HG02798 (cell line): ENCODE data around the gene CDX2.

Experiments
- ATAC-seq: cut with Tn5 transposase; IDR thresholded peaks from one replicate; pipeline ENCODE4 v1.9.1; 2021; ENCODE audit warnings: mild to moderate bottlenecking; ENCODE audit not compliant: unreplicated experiment, poor library complexity

The CDX2 gene

DNA sequence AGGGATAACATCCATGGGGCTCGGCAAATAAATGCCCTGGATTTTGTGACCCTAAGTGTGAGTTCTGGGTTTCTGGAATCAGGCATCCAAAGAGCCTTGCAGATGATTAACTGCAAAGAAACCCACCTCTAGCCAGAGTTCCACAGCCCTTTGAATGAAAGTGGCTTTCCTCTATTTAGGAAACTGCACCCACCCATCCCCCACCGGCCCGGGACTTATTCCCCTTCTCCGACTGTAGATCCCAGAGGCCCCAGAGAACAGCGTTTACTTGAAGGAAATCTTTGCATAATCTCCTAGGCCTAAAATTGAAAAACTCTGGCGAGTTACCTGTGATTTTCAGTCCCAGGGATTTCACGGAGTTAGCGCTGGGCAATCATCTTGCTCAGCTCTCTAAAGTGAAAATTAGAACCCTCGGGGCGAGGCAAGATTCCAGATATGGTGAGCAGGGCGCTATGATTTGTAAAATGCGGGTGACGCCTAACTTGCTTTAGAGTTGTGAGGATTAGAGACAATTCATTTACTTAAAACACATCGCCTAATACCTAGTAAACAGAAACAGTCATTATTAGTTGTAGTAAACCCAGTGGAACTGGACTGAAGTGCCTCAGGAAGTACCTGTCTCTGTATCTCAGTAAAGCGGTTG, 10.0 kb upstream of the CDX2 start:
- no peak for ATAC-seq

DNA sequence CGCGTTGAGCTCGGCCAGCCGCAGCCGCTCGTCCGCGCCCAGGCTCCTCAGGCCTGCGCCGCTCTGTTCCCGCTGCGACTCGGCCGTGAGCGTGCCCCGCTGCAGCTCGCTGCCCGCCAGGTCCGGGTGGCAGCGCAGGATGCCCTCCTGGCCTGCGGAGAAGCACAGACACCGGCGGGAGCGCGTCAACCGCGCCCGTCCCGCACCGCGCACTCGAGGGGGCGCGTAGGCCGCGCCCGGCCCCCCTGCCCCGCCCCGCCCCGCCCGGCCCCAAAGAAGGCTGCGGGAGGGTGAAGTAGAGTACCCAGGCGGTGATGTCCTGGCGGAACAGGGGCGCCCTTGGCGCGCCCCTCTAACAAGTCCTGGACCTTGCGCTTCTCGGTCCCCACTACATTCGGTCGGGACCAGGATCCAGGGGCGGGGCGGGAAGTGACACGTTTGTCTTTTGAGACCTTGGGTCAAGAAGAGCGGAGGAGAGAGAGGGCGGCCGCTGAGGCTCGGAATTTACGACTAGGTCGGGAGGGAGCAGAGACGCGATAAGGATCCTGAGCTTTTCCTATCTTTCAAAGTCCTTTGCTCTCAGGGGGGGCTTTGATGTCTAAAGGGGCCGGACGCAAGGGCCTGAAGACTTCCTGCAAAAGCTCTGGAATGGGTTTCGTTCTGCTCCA, 9.3 kb upstream of the CDX2 start:
- no peak for ATAC-seq

DNA sequence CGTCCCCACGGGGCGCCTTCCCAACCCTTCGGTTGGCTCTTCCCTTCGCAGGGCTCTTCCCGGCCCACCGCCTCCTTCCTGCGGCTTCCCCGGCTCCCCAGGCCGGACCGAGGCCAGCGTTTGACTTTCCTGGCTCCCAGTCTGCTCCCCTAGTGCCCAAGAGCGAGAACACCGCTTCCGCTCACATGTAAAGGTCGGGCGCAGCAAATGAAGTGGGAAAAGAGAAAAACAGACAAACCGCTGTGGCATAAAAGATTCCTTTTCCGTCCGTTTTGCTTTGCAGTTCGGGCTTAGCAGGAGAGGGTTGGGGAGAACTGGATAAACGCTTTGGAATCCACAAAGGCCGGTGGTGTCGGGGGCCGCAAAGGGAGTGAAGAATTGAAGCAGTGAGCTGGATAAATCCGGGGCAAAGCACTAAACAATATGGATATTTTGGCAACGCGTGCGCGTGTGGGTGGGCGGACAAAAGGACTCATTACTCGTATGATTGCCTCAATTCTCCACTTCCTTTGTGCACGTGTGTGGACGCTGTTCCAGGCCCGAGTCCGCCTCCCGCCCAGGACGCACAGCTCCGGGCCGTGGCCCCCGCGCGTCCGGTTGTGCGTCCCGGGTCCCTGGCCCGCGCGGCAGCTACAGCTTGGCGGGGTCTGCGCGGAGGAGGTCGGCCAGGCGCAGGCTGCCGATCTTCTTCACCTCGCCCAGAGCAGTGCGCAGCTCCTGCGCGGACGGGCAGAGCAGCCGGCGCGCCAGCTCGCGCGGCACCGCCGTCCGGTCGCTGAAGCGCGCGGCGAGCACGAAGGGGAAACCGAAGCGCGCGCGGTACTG, 8.6 kb upstream of the CDX2 start:
- no peak for ATAC-seq

DNA sequence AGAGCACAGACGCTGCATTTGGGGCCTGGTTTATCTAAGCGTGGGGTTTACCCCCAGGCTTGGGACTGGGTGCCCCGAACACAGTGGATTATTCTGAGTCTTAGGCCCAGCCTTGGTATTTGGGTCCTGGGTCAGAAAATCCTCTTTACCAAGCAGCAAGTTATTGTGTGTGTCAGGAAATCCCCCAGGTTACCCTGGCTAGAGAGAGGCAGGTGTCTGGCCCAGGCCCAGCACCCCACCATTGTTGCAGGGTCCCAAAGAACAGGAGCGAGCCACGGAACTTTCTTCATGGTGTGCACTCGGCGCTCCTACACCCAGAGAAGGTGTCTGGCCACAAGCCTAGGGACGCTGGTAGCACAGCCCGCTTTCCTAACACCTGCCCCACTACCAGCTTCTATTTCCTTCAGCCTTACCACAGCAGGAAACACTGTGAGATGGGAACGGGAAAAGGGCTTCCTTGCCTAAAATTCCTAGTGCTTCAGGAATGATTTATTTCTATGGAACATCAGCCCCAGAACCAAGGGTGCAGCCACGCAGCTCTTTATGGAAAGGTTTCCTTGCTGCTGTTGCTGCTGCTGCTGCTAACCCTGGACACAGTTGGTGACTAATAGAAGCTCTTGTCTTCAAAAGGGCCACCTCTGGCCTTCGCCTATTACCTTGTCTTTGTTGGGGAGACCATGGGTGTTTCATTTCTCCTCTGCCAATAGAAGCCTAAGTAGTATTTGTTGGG, 7.4 kb upstream of the CDX2 start:
- ATAC-seq = no peak

DNA sequence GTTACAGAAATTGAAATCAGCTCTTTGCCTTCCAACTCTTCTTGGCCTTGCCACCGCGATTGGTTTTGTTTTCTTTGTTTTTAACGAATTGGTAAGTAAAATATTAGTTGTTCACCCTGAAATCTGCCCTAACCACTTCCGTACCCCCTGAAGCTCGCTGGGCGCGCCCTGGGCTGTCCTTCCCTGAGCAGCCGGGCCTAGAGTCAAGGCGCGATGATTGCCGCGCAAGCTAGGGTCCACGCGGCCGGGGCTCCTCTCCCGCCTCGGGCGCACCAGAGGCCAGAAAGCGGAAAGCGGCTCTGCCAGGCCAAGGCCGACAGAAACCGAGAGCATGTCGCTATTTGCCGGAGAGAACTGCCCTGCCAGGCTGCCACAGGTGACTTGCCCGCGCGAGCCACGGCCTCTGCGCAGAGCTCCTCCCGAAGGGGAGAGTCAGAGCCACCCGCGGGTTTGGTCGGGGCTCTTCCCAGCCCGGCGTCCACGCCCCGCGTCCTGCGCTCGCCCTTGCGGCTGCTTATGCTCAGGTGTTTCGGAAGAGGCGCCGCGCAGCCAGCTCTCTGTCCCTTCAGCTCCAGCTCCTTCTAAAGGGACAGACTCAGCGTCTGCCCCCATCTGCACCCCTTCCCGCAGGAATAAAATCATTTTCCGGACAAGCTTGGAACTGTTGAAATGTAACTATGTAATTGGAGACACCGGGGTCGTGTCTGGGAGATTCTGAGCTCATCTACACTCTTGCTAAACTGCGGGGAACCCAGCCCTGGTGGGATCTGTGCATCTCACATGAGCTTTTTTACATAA, 6.6 kb upstream of the CDX2 start:
- ATAC-seq = no peak

DNA sequence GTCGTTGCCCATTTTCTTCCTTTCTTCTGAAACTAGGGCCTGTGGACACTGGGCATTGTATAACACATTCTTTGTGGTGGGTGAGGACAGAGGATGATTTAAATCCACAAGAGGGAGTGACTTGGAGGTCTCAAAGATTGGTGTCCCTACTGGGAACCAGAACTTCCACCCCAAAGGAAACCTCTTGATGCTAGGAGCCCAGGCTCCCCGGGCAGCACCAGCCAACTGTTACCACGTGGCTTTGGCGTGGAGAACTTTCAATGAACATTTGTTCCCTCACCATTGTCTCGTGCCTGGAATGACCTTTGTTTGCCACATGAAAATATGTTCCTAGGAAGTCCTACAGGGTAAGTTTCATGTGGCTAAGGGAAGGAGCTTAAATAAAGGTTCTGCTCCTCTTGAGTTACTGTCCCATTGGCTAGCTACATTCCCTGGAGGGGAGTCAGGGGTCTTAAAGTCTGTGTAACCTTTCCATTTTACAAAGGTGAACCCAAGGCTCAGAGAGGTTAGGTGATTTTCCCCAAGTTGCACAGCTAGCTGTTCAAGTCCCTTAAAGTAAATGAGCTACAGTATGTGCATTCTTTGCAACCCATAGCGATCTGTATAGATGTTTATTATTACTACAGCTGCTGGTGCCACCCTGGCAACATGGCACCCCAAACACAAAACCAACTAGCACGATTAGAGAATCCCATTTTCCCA, 5.0 kb upstream of the CDX2 start:
- no peak for ATAC-seq

DNA sequence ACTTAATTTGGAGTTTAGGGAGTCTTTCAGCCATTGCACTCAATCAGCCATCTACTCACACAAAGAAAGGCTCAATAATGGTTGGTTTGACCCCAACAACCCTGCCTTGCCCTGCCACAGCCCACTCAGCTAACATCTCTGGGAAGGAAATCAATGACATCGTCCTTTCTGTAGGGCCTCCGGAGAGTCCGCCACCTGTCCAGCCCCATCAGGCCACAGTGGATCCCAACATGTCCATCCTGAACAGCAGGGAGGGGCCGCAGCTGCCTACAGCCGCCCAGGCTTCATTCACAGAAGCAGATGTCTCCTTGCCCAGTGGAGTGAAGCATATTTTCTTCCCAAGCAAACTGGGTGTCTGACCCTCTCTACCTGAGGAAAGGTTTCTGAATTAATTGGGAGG, 4.2 kb upstream of the CDX2 start:
- no peak for ATAC-seq

DNA sequence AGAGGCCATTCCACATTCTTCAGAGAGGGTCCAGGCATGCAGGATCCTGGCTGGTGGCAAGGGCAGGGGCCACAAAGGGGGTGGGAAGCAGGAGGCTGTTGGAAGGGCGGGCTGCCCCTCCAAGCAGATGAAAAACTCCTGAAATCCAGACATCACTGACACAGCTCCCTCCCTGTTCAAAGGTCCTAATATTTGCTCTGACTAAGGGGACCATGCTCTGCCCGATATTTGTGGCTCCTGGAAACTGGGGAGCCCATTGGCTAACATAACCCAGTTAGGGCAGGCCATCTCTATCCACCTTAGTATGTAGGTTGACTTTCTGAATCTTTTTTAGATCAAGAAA, 3.3 kb upstream of the CDX2 start:
- ATAC-seq = no peak

DNA sequence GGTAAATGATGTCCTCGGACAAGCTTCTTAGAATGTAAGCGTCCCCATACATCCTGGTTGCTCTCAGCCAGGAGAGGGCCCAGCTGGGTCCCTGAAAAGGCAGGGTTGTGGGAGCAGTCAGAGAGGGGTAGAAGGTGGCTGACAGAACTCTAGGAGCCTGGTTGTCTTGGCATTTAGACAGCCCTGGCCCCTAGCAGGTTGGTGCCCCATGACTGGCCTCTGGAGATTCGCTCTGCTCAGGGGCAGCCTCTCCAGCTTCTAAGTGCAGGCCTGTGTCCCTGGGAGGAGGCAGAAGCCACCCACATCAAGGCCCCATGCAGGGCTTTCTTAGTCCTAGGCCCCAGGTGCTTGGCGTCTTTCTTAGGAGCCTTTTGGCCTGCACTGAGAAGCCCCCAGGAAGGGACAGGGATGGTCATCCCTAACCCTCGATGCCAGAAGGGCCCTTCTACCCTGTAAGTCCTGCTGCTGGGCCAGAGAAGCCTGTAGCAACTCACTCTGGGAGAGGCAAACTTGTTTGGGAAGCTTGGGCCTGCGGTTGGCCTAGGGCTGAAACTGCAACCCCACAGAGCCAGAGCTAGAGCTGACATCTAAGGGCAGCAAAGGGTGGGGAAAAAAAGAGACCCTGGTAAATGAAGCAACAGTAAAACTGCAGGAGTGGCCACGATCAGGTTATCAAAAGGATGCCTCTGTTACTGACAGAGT, 2.8 kb upstream of the CDX2 start:
- no peak for ATAC-seq

DNA sequence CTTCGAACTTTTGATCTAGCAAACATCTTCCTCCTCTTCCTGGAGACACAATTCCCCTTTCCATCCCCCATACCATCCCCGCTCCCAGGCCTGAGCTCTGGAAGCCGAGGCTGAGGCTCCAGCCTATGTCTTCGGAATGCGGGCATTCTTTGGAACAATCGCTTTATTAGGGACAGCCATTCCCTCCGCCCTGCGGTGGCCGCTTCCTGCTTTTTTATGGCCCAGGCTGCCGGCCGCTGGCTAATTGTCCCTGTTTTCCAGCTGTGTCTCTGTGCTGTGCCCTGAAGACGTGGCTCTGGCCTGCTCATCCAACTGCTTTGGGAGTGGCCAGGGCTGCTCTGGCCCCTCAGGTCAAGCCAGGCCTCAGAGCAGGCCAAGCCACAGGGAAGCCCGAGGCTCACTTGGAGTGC, 2.1 kb upstream of the CDX2 start:
- no peak for ATAC-seq

DNA sequence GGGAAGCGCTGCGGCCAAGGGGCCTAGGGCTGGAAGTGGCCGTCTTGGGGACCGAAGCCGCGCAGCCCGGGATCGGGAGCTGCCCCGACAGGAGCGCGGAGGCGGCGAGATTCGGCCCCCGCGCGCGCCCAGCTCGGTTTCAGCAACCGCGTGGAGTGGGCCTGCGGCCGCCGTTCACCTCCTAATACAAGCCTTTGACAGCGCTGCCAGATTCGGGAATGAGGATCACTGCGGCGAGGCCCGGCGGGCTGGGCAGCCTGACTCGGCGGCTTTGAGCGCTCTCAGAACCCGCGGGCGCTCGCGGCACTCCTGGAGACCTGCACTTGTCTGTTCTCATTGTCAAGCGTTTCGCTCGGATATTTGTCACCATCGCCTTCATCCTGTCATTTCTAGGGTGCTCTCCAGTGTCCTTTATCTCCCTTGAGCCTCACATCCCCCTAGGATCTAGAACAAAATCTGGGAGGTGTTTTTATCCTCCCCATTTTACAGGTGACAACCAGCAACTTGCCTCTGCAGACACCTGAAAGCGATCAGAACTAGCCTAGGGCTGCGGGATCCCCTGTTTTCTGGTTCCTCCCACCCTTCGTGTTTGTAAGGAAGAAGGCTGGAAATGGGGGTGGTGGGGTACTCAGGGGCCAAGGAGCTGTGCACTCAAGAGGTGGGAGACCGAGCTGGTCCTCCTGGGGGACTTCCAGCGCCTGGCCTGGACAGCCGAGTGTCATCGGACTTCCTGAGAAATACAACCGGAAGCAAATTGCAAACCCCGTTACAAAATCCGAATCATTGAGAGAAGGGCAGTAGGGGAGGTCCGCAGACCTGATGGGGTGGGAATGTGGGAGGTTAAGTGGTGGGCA, 1.5 kb upstream of the CDX2 start:
- no peak for ATAC-seq

DNA sequence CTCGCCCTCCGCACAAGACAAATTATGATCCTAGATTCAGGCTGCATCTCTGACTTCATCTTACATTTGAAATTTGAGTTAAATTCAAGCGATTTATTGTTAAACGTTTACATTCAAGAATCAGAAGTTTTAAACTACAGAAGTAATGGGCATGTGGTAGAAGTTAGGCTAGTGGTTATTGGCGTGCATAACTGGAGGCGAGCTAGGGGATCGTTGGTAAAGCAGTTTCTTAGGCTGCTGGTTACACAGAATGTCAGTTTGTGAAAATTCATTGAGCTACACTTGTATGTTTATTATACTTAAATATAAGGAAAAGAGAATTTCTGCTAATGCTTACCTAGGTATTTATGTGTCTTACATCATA, 733 bp upstream of the CDX2 start:
- no peak for ATAC-seq

DNA sequence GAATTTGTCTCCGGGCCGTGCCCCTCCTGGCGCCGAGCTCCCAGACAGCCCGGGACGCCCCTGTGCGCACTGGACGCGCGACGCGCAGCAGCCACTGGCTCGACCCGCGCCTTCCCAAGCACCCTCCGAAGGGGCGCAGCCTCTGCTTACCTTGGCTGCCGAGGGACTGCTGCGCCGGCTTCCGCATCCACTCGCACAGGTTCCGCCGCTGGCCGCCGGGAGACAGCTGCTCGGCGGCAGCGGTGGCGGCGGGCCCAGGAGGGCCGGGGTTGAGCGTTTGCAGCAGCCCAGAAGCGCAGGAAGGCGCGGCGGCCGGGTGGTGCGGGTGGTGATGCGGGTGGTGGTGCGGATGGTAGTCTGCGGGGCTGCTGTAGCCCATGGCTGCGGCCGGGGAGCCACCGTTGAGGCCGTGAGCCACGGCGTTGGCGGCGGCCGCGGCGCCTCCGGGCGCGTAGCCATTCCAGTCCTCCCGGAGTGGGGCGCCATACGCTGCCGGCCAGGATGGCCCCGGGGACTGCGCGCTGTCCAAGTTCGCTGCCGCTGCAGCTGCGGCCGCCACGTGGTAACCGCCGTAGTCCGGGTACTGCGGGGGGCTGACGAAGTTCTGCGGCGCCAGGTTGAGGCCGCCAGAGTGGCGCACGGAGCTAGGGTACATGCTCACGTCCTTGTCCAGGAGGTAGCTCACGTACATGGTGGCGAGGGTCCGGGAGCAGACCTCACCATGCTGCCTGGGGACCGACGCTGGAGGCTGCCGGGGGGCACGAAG, 616 bp downstream of the CDX2 start:
- ATAC-seq = no peak

DNA sequence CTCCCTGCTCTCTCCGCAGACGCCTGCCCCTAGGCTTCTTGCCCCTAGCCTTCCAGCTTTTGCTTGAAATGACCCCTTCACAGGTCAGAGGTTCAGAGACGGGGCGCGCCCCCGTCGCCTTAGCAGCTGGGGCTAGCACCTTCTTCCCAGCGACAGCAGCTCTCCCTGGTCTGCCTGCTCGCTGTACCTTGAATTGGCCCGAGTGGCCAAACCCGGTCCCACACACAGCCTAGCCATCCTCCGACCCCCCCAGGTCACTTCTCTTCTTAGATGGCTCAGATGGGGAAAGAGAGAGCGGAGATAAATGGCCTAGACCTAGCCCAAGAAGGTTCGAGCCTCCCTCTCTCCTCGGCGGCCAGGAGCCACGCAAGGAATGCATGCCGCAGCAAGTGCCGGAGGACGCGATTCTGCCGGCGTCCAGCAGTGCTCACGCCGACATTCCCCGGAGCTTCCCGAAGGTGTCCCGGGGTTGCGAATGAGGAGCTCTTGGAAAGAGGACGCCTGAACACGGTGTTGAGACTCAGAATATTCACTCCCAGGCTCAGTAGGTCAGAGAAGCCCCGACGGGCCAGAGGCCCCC, 1.3 kb downstream of the CDX2 start:
- no peak for ATAC-seq

DNA sequence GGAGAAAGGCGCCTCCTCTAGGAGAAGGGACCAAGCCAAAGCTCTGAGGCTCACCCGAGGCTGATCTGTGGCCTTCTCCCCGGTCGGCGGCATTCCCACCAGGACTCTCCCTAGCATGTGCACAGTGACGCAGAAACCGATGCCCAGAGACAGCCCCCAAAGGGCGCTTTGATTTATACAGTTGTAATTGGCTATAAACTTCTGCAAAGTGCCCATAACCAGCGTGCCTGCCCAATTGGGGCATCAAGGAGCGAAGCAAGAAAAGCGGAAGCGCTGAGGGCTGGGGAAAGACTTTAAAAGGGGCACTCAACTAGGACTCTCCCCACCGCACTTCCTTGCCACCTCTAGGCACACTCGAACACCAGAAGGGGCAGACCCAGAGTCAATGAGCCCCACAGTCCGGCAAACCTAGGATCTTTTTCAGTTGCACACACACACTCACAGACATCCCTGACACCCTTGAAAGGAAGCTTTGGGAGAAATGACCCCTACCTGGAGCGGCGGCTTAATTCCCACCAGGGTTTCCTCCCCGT, 1.8 kb downstream of the CDX2 start:
- ATAC-seq = no peak

DNA sequence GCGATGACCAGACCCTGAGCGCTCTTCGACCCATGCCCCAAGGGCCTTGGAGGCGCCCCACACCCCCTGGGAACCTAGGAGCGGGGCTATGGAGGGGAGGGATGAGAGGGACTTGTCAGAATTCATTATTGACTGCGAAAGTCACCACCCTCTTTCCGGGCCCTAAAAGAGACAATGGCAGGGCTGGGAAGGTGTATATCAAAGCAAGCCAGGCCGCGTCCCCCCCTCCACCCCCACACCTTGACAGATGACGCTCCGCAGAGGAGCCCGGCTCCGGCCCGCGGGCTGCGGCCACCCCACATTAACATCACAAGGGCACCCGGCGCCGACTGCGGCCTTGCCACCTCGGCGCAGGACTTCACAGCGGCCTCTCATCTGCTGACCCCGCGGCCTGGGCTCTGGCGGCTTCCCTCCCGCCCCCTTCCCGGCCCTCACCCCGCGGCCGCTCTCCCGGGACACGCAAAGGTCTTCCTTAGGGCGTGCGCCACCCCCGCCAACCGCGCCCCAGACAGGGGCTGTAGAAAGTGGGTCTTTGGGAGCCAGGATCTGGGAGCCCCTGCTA, 2.4 kb downstream of the CDX2 start:
- ATAC-seq = no peak
